Heart left ventricle (tissue), 16 donors: Measurements from ENCODE around the gene COG4. TPM values are rescaled to one million over a fixed set of nuclear protein-coding genes. Genes with fewer than 3 reads are reported as not detected.

Experiments
- ATAC-seq, 4 donors: fragments of 200-7000 bp; cut with Tn5 transposase; one replicate each; pipeline ENCODE4 v1.9.1; 2020 to 2022; ENCODE audit warnings: moderate library complexity in 4 of 4, mild to moderate bottlenecking in 3 of 4, moderate number of reproducible peaks in 1 of 4
- DNase-seq, 5 donors: peaks; one replicate each; pipeline ENCODE4 v3.0.0-alpha.2; 2020
- H3K27ac ChIP-seq, 12 donors: fragments of 200-600 bp; sonication (generic) in 4 of 12; one replicate each; pipeline versions ENCODE4 v1.5.0 to v1.8.0; 2016 to 2022; ENCODE audit warnings: mild to moderate bottlenecking in 2 of 12
- H3K27me3 ChIP-seq, 9 donors: fragments of 200-600 bp; sonication (generic) in 2 of 9; one replicate each; pipeline versions ENCODE4 v1.5.1 to v1.8.0; 2016 to 2022; ENCODE audit warnings: mild to moderate bottlenecking in 3 of 9
- H3K36me3 ChIP-seq, 9 donors: fragments of 200-600 bp; sonication (generic) in 2 of 9; one replicate each; pipeline versions ENCODE4 v1.5.0 to v1.8.0; 2018 to 2022; ENCODE audit warnings: mild to moderate bottlenecking in 2 of 9
- H3K4me1 ChIP-seq, 12 donors: fragments of 200-600 bp; sonication (generic) in 4 of 12; one replicate each; pipeline versions ENCODE4 v1.5.0 to v1.8.0; 2016 to 2022; ENCODE audit warnings: mild to moderate bottlenecking in 3 of 12
- H3K4me3 ChIP-seq, 12 donors: fragments of 200-600 bp; sonication (generic) in 4 of 12; one replicate each; pipeline versions ENCODE4 v1.5.0 to v1.8.0; 2017 to 2022; ENCODE audit warnings: mild to moderate bottlenecking in 9 of 12, moderate library complexity in 4 of 12
- H3K9me3 ChIP-seq, 12 donors: fragments of 200-600 bp; sonication (generic) in 4 of 12; one replicate each; pipeline versions ENCODE4 v1.5.0 to v1.8.0; 2016 to 2022; ENCODE audit warnings: mild to moderate bottlenecking in 1 of 12
- POLR2A ChIP-seq, 2 donors: fragments of 450-650 bp; IDR thresholded peaks; one replicate each; pipeline ENCODE4 v1.6.1; 2017; ENCODE audit warnings: antibody characterized with exemption in 2 of 2, mild to moderate bottlenecking in 2 of 2, moderate library complexity in 2 of 2
- WGBS, 4 donors: extraction: QIAGEN DNeasy Blood & Tissue Kit in 2 of 4; methylation state at CpG; one replicate each; pipeline versions ENCODE4 v1.1.5 to v1.1.7; 2013 to 2018; 5-methylcytosine and 5-hydroxymethylcytosine counted together
- intact Hi-C, 10 donors: fragments of 100-400 bp; cut with DNase I; formaldehyde crosslinking; loops; one replicate each; pipeline versions ENCODE4 v1.11.1 to v1.14.2; 2022
- polyA plus RNA-seq, 2 donors: library from polyadenylated mRNA; stranded (reverse); fragments of 200-250 nt; gene quantifications; one replicate each; pipeline ENCODE4 v1.2.3, GENCODE V29; 2013
- total RNA-seq, 9 donors: library from RNA; depleted of rRNA in 2 of 9; stranded (reverse); fragments of >200 nt in 2 of 9; fragmentation: NEBNext Ultra II Directional in 3 of 9; extraction: Animal tissue kit (Norgen Biotek cat#: 25700) in 3 of 9; gene quantifications; one replicate each; pipeline versions ENCODE4 v1.1.0 to v1.2.4, GENCODE V29; 2016 to 2023
- TF ChIP-seq, protein P1 (sequence below), 12 donors: fragments of 200-600 bp; sonication (generic) in 4 of 12; IDR thresholded peaks; one replicate each; pipeline versions ENCODE4 v1.5.0 to v1.8.0; 2018 to 2022; ENCODE audit warnings: antibody characterized with exemption in 12 of 12, mild to moderate bottlenecking in 5 of 12
- donor health status: ischemic (EF 13 %, LVEDD 7.1; RV severe dilation, severe dysfunction).
- donor health status: healthy with polysubstance abuse.
- donor health status: DM: no; HTN: yes; CAD: no.
- donor health status: DM: no; HTN: no; CAD: no.
- donor health status: ischemic (EF 25% LVEDD 6.9; RV normal size, moderate dysfunction).
- donor health status: ischemic (EF 25% LVEDD 5.7; RV mildly dilated, moderate dysfunction).
- donor health status: healthy.
- donor health status: DM: yes; HTN: yes; CAD: no.
- donor health status: ischemic (EF 35%, LVEDD 5.7; RV mildly dilated, moderate dysfunction).
- donor health status: nonischemic (EF 11% LVEDD 7.7; RV severe dilation, severe dysfunction).
- donor health status: DM: yes; HTN: yes; CAD: no.
- donor health status: PGD.
- donor health status: ischemic (EF 29% LVEDD 5.4; RV normal size, mild dysfunction).
- donor health status: nonischemic (EF 23%, LVEDD 6.1; RV moderate dilation, normal function).

COG4 gene
- total and polyA plus RNA-seq, 11 donors, result 30.7 to 45.7 (median 39.8) TPM

DNA sequence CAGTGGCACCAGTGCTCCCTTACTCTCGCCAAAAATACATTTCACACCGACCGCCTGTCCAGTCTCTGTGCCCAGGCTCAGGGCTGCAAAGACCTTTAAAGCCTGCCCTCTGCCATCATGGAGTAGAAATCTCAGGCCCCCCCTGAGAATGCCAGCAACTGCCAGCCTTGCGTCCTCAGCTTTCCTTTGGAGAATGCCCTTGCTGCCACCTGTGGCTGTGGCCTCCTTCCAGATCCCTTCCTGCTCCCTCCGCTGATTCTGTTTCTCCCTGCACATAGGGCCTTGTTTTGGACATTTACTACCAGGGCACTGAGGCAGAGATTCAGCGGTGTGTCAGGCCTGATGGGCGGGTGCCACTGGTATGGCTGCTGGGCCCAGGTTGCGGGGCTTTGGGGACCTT lies 55.7 kb downstream of the COG4 start:
- intact Hi-C loops, result loop anchor here in 1 of 10 donors (5.0 kb wide), 1 partner anchor 70 kb away; no protein-coding TSS in a partner anchor
- H3K27ac ChIP-seq, result no peak overlapping the region
- WGBS, 4 donors, result 89 to 98% (median 96%) methylated on average over 8 of the region's 8 CpGs
- H3K36me3 ChIP-seq, result peaks cover 0 to 55% (median 18%) of the 10 kb centered on the region in 9 donors
- DNase-seq (peak in 1 of 5 donors; percentile 28), ATAC-seq (no peak)
- H3K27me3 ChIP-seq, result no peaks in the 10 kb centered on the region
- TF ChIP-seq, protein P1, sequence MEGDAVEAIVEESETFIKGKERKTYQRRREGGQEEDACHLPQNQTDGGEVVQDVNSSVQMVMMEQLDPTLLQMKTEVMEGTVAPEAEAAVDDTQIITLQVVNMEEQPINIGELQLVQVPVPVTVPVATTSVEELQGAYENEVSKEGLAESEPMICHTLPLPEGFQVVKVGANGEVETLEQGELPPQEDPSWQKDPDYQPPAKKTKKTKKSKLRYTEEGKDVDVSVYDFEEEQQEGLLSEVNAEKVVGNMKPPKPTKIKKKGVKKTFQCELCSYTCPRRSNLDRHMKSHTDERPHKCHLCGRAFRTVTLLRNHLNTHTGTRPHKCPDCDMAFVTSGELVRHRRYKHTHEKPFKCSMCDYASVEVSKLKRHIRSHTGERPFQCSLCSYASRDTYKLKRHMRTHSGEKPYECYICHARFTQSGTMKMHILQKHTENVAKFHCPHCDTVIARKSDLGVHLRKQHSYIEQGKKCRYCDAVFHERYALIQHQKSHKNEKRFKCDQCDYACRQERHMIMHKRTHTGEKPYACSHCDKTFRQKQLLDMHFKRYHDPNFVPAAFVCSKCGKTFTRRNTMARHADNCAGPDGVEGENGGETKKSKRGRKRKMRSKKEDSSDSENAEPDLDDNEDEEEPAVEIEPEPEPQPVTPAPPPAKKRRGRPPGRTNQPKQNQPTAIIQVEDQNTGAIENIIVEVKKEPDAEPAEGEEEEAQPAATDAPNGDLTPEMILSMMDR (IDR thresholded peaks at IDR 0.05), result no peak
- no peak for TF ChIP-seq POLR2A (IDR thresholded peaks at IDR 0.05)
- peaks cover 0 to 5% (median 0%) of the 10 kb centered on the region in 12 donors for H3K4me1 ChIP-seq
- no peaks in the 10 kb centered on the region for H3K9me3 ChIP-seq
- no peak overlapping the region for H3K4me3 ChIP-seq

DNA sequence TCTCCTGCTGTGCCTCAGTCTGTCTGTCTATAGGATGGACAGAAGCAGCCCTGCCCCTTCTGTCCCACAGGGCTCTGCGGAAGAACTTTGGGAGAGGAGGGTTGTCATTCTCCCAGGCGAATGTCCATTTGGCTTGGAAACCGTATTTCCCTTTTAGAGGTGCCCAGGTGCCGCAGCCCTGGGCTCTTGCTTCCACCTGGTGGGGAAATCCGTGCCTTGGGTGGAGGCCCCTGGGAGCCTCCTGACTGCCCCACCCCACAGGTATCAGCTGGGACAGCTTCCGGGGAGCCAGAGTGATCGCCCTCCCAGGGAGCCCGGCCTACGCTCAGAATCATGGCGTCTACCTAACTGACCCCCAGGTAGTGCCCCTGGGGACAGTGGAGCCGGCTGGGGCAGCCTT lies 56.2 kb downstream of the COG4 start:
- TF ChIP-seq, protein P1 (IDR thresholded peaks at IDR 0.05), result no peak
- no peak for TF ChIP-seq POLR2A (IDR thresholded peaks at IDR 0.05)
- peaks cover 0 to 52% (median 18%) of the 10 kb centered on the region in 9 donors for H3K36me3 ChIP-seq
- intact Hi-C loops, result loop anchor here in 1 of 10 donors (5.0 kb wide), 1 partner anchor 70 kb away; no protein-coding TSS in a partner anchor
- ATAC-seq, result no peak
- peaks cover 0 to 5% (median 0%) of the 10 kb centered on the region in 12 donors for H3K4me1 ChIP-seq
- WGBS, 4 donors, result 88 to 93% (median 90%) methylated on average over 10 to 11 of the region's 11 CpGs
- no peaks in the 10 kb centered on the region for H3K9me3 ChIP-seq
- H3K27me3 ChIP-seq, result no peaks in the 10 kb centered on the region
- peak in 1 of 5 donors; percentile 40 for DNase-seq
- no peak overlapping the region for H3K27ac ChIP-seq
- no peak overlapping the region for H3K4me3 ChIP-seq

DNA sequence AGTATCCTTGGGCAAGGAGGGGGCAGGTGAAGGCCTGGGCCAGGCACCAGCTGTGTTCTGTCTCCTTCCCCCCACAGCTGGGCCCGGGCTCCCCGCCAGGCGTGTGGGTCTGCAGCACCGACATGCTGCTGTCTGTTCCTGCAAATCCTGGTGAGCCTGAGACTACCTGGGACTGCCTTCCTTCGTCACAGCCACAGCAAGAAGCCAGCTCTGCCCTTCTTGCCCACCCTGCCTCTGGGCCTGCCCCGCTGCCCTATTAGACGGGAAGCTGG lies 56.6 kb downstream of the COG4 start:
- H3K36me3 ChIP-seq, result peaks cover 0 to 49% (median 18%) of the 10 kb centered on the region in 9 donors
- 84 to 92% (median 88%) methylated on average over 3 to 7 of the region's 7 CpGs for WGBS, 4 donors
- H3K4me1 ChIP-seq, result peaks cover 0 to 7% (median 0%) of the 10 kb centered on the region in 12 donors
- no peak overlapping the region for H3K27ac ChIP-seq
- TF ChIP-seq, protein P1 (IDR thresholded peaks at IDR 0.05), result no peak
- TF ChIP-seq POLR2A (IDR thresholded peaks at IDR 0.05), result no peak
- intact Hi-C loops, result loop anchor here in 1 of 10 donors (5.0 kb wide), 1 partner anchor 69 kb away; no protein-coding TSS in a partner anchor
- H3K27me3 ChIP-seq, result no peaks in the 10 kb centered on the region
- DNase-seq, result peak in 1 of 5 donors; percentile 37
- H3K4me3 ChIP-seq, result no peak overlapping the region
- no peaks in the 10 kb centered on the region for H3K9me3 ChIP-seq
- ATAC-seq, result no peak

DNA sequence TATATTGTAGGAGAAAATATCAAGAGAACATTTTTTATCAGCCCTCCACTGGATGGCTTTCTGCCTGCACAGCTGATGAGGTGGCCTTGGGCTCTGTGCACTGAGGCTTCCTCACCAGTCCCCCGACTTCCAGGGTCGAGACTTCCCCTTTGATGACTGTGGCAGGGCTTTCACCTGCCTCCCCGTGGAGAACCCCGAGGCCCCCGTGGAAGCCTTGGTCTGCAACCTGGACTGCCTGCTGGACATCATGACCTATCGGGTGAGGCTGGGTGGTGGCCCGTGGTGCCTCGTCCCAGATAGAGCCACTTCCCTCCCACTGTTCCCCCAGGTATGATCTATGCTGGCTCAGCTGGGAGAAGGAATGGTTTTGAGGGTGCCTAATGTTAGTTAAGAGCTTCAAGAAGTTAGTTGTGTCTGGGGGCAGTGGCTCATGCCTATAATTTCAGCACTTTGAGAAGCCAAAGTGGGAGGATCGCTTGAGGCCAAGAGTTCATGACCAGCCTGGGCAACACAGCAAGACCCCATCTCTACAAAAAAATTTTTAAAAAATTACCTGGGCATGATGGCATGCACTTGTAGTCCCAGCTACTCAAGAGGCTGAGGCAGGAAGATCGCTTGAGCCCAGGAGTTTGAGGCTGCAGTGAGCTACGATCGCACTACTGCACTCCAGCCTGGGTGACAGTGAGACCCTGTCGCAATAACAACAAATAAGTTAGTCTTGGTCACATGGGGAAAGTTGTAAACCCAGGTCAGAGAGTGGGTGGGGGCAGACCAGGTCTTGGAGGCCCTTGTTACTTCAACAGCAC lies 57.2 kb downstream of the COG4 start:
- Histone ChIP-seq H3K9me3 (no peaks in the 10 kb centered on the region), H3K27ac (no peak overlapping the region), H3K4me1 (peaks cover 0 to 12% (median 2%) of the 10 kb centered on the region in 12 donors), H3K36me3 (peaks cover 0 to 44% (median 18%) of the 10 kb centered on the region in 9 donors), H3K4me3 (no peak overlapping the region), H3K27me3 (no peaks in the 10 kb centered on the region)
- 89 to 94% (median 93%) methylated on average over 10 to 13 of the region's 13 CpGs for WGBS, 4 donors
- TF ChIP-seq POLR2A (IDR thresholded peaks at IDR 0.05), result no peak
- ATAC-seq, result no peak
- DNase-seq, result peak in 1 of 5 donors; percentile 32
- intact Hi-C loops, result loop anchor here in 1 of 10 donors (5.0 kb wide), 1 partner anchor 69 kb away; no protein-coding TSS in a partner anchor
